Adrenal gland (tissue), 12 donors: ENCODE measurements around the gene PTCHD1. TPM values are rescaled to one million over a fixed set of nuclear protein-coding genes. Genes with fewer than 3 reads are reported as not detected.

ENCODE experiments used
- DNase-seq, 7 donors: peaks; one replicate each; pipeline ENCODE4 v3.0.0-alpha.2; 2019 to 2020
- H3K27ac ChIP-seq, 5 donors: fragments of 200-600 bp; sonication (generic) in 4 of 5; 1 replicate in 3 of 5; 2 replicates in 2 of 5; pipeline versions ENCODE4 v1.5.1 to v1.8.0; 2016 to 2020; ENCODE audit warnings: mild to moderate bottlenecking in 1 of 5
- H3K27me3 ChIP-seq: fragments of 200-600 bp; 2 replicates; pipeline ENCODE4 v1.8.0; 2021
- H3K36me3 ChIP-seq, 2 donors: fragments of 200-600 bp; replicated peaks in 1 of 2; 1 replicate in 1 of 2; 2 replicates in 1 of 2; pipeline versions ENCODE4 v1.5.1 to v1.8.0; 2018 to 2022
- H3K4me1 ChIP-seq, 2 donors: fragments of 200-600 bp; replicated peaks in 1 of 2; 1 replicate in 1 of 2; 2 replicates in 1 of 2; pipeline versions ENCODE4 v1.5.1 to v1.8.0; 2018 to 2021
- H3K4me3 ChIP-seq, 4 donors: fragments of 200-600 bp; sonication (generic) in 3 of 4; one replicate each; pipeline ENCODE4 v1.5.1; 2016 to 2018
- H3K9me3 ChIP-seq, 3 donors: fragments of 200-600 bp; sonication (generic) in 1 of 3; replicated peaks in 1 of 3; 1 replicate in 2 of 3; 2 replicates in 1 of 3; pipeline versions ENCODE4 v1.5.1 to v1.8.0; 2016 to 2021
- CTCF ChIP-seq, 6 experiments: fragments of 450-650 bp in 4 of 6; fragments of 200-600 bp in 2 of 6; sonication (generic) in 1 of 6; IDR thresholded peaks; 1 replicate in 5 of 6; 2 replicates in 1 of 6; pipeline versions ENCODE4 v1.5.1 to v1.8.0; 2016 to 2021; ENCODE audit warnings: antibody characterized with exemption in 6 of 6, mild to moderate bottlenecking in 2 of 6, moderate library complexity in 1 of 6
- POLR2A ChIP-seq, 2 donors: fragments of 450-650 bp; IDR thresholded peaks; one replicate each; pipeline ENCODE4 v1.6.1; 2017; ENCODE audit warnings: antibody characterized with exemption in 2 of 2, mild to moderate bottlenecking in 2 of 2, moderate library complexity in 1 of 2
- WGBS, 4 donors: extraction: QIAGEN DNeasy Blood & Tissue Kit in 2 of 4; methylation state at CpG; one replicate each; pipeline versions ENCODE4 v1.1.5 to v1.1.7; 2013 to 2017; 5-methylcytosine and 5-hydroxymethylcytosine counted together
- intact Hi-C, 2 donors: fragments of 100-400 bp; cut with DNase I; formaldehyde crosslinking; loops; one replicate each; pipeline versions ENCODE4 v1.14.1 to v1.15.0; 2022 to 2023
- polyA plus RNA-seq, 3 donors: library from polyadenylated mRNA; stranded (reverse); fragments of 200-250 nt in 2 of 3; fragments of 350-450 nt in 1 of 3; fragmentation: Illumina TruSeq in 1 of 3; extraction: RNeasy Lipid Tissue Mini Kit (QIAGEN cat#74804) in 1 of 3; gene quantifications; one replicate each; pipeline ENCODE4 v1.2.3, GENCODE V29; 2013 to 2014
- total RNA-seq, 9 donors: library from RNA; depleted of rRNA in 4 of 9; stranded (reverse); fragments of >200 nt in 4 of 9; fragments of 120-200 nt in 1 of 9; fragmentation: NEBNext Ultra II Directional in 1 of 9; extraction: Animal tissue kit (Norgen Biotek cat#: 25700) in 1 of 9; gene quantifications; one replicate each; pipeline versions ENCODE4 v1.1.0 to v1.2.4, GENCODE V29; 2013 to 2023
- donor health status: healthy with polysubstance abuse.
- donor health status: Bipolar disorder and iron deficiency.
- donor health status: DM: yes; HTN: yes; CAD: no.
- donor health status: DM: no; HTN: no; CAD: no.
- donor health status: DM: no; HTN: no; CAD: no.
- donor health status: DM: yes; HTN: yes; CAD: no.

The PTCHD1 gene
- total and polyA plus RNA-seq, 12 donors = 0.07 to 1.7 (median 0.11) TPM; not detected in 5

GRCh38 chrX:23436875-23437274, 102.2 kb downstream of the PTCHD1 start:
- no peak overlapping the region for H3K27ac ChIP-seq
- TF ChIP-seq POLR2A (IDR thresholded peaks at IDR 0.05) (no peak), CTCF (IDR thresholded peaks at IDR 0.05) (no peak)
- intact Hi-C loops = no loop called here
- H3K9me3 ChIP-seq = no peaks in the 10 kb centered on the region
- H3K4me1 ChIP-seq = no peaks in the 10 kb centered on the region
- H3K4me3 ChIP-seq = no peak overlapping the region
- H3K36me3 ChIP-seq = no peaks in the 10 kb centered on the region
- DNase-seq = no peak
- H3K27me3 ChIP-seq = peaks cover 9% of the 10 kb centered on the region
- WGBS, 4 donors = 50 to 100% (median 73%) methylated on average over 1 of the region's 1 CpG

GRCh38 chrX:23451266-23451665, 116.6 kb downstream of the PTCHD1 start:
- H3K27me3 ChIP-seq = no peaks in the 10 kb centered on the region
- intact Hi-C loops = no loop called here
- no peak overlapping the region for H3K4me3 ChIP-seq
- H3K36me3 ChIP-seq = no peaks in the 10 kb centered on the region
- 31 to 66% (median 39%) methylated on average over 3 of the region's 3 CpGs for WGBS, 4 donors
- TF ChIP-seq POLR2A (IDR thresholded peaks at IDR 0.05) = no peak
- no peak for TF ChIP-seq CTCF (IDR thresholded peaks at IDR 0.05)
- no peak overlapping the region for H3K27ac ChIP-seq
- DNase-seq = no peak
- no peaks in the 10 kb centered on the region for H3K9me3 ChIP-seq
- H3K4me1 ChIP-seq = no peaks in the 10 kb centered on the region
